HG02981 (cell line): Measurements from ENCODE around the gene ARHGAP8.
"Not testable (repeated sequence)": the region's sequence is repeated elsewhere in the genome, so short reads cannot be mapped to it uniquely, and the experiment has no call there.

Experiments
- ATAC-seq: cut with Tn5 transposase; IDR thresholded peaks from one replicate; pipeline ENCODE4 v1.9.1; 2021; ENCODE audit warnings: mild to moderate bottlenecking, moderate library complexity; ENCODE audit not compliant: unreplicated experiment

The ARHGAP8 gene

DNA sequence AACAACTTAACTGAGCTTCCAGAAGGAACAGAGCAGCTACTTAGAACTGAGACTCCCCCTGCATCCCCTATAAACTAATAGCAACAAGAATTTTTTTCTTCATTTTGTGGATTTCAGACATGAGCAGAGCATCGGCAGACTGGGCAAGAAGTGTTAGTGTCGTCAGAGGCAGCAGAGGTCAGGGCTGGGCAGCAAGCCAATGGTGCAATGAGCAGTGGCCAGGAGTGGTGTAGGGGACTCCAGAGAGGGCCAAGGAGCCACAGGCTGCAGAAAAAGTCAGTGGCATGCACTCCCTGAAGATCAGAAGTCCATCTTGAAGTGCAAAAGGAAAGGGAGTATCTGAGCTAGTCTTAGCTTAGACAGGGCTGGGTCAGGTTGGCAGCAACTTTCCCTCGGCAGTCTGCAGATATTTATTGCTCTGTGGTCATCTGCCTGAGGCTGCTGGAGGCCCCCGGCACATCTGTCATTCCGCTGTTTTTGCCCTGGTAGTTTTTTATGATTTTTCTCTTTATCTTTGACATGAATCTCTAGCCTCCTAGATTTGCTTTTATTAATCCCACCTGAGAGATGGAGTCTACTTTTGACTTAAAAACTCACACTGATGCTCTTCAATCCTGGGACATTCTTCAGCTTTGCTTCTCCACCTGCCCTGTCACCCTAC, 152.2 kb downstream of the ARHGAP8 start:
- not testable (repeated sequence) for ATAC-seq

DNA sequence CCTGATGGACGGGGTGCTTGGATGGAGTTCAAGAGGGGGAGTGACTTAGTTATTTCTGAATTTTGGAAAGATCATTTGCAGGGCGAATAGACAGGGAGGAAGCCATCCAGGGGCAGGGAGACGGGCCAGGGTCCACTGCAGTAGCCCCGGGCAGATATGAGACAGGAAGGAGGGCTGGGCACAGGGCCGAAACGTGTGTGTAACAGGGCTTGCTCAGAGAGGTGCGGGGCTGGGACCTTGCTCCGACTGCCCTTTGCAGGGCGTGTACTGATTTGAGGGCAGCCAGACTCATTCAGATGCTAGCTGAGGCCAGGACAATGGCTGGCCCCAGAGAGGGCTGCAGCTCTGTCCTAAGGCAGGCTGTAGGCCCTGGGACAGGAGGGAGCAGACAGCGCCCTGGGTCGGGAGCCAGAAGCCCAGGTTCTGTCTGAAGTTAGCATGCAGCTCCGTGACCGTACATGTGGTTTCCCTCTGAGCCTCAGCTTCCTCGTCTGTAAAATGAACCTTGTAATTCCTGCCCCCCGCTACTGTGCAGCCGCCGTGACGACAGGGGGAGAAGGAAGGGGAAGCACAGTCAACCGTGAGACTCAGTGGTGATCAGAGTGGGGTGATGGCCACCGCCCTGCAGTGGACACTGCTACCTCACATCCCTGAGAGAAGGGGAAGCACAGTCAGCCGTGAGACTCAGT, 154.0 kb downstream of the ARHGAP8 start:
- ATAC-seq = no peak

DNA sequence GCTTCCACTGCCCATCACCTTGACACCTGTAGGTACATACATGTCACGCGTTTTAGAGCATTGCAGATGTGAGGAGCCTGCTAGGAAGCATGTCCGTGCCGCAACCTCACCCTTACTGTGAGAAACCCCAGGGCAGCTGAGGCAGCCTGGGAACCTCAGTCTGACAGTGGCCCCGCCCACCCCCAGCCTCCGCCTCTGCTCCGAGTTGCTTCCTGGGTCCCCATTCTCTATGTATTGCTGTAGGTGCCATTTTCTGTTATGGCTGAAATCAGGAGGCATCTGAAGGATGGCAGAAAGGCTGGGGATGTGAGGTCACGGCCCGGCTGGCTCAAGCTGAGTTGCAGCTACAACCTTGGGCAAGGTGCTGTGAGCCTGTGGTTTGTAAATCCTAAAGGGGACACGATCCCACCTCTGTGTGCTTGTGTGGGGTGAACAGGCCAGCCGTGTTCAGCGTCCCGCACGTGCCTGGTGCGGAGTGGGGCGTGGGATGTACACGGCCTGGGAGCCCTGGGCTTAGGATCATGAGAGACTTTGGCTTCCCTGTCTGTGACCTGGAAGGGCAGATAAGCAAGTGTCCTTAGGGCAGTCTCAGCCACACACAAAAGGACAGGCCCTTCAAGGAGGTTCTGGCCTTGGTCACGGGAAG, 154.7 kb downstream of the ARHGAP8 start:
- no peak for ATAC-seq

DNA sequence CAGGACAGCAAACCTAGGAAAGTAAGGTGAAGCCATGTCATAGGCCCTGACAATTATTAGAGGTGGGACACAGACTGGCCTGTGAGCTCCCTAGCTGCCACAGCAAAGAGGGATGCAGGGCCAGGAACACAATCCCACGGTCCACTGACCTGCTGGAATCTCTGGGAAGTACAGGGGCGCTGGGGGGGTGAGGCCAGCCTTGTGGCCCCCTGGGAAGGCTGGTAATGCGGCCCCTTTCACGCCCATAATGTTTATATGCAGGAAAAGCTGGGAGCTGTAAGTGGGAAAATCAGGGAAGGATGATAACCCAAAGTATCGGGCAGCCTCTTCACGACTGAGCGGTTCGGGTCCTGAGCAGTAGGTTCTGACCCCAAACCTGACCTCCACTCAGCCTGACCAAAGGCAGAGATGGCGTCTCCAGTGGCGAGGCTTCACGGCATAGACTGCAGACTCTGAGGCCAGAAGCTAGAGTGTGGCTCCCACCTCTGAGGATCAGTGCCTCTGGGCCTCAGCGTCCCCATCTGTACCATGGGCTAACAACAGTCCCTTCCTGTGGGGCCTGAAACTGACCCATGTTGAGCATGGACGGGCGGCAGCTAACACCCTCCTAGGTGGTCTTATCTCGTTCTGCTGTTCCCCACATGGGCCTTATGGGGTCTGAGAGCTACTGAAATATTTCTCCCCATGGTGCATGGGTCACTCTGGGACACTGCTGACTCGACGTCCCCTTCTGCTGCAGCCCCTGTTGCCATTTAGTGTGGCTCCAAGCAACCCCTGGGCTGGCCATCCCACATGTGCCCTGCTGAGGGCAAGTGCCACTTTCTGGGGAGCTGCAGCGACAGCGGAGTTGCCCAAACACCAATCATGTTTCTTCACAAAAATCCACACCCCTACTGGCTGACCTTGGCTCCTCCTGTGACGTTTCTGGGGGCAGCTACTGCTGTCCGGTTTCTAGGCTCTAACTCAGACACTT, 155.7 kb downstream of the ARHGAP8 start:
- no peak for ATAC-seq

DNA sequence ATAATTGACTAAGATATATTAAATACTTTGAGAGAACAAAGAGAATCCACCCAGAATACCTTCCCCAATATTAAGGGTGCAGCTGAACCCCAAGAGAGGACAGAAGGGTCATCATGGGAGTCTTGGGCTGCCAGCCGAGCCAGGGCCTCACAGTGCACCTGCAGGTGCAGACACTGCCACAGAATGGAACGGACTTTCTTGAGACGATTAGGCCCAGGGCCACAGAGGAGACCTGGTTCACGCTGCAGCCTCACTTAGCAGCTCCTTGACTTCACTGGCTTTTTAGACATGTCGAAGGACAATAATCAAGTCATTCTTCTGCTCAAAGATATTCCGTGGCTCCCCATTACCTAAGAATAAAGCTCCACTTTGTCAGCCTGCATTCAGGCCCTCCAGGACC, 156.9 kb downstream of the ARHGAP8 start:
- no peak for ATAC-seq
